ENCODE data around the gene LRRC75B. TPM values are rescaled to one million over a fixed set of nuclear protein-coding genes. Genes with fewer than 3 reads are reported as not detected.
"Not testable (repeated sequence)": the region's sequence is repeated elsewhere in the genome, so short reads cannot be mapped to it uniquely, and the experiment has no call there.

Gene LRRC75B
- total and polyA plus RNA-seq, 12 donors, result 1.5 to 48.3 (median 5.5) TPM

GRCh38 chr22:24603770-24604629 is 11.1 kb upstream of the LRRC75B start:
- H3K27me3 ChIP-seq; H3K9me3 ChIP-seq (replicated peaks in 1 of 3); H3K4me1 ChIP-seq (replicated peaks in 1 of 2); H3K27ac ChIP-seq; H3K36me3 ChIP-seq (replicated peaks in 1 of 2); DNase-seq; H3K4me3 ChIP-seq; intact Hi-C loops (cut with DNase I): not testable (repeated sequence)
- WGBS, 4 donors, result 41 to 58% (median 42%) methylated on average over 11 to 18 of the region's 18 CpGs

GRCh38 chr22:24602847-24603769 is 10.2 kb upstream of the LRRC75B start, which contains the start of gene GGT1:
GGT1 (plus strand) TSS chr22:24603193; CDS start chr22:24611082, 7,889 bp downstream.
- H3K9me3 ChIP-seq (replicated peaks in 1 of 3); H3K27me3 ChIP-seq; H3K36me3 ChIP-seq (replicated peaks in 1 of 2); H3K4me1 ChIP-seq (replicated peaks in 1 of 2); H3K4me3 ChIP-seq; H3K27ac ChIP-seq; DNase-seq; intact Hi-C loops (cut with DNase I): not testable (repeated sequence)
- 64 to 77% (median 75%) methylated on average over 8 to 22 of the region's 22 CpGs for WGBS, 4 donors

GRCh38 chr22:24602105-24602749 is 9.4 kb upstream of the LRRC75B start:
- DNase-seq; H3K27ac ChIP-seq; intact Hi-C loops (cut with DNase I); H3K4me1 ChIP-seq (replicated peaks in 1 of 2); H3K4me3 ChIP-seq; H3K27me3 ChIP-seq; H3K9me3 ChIP-seq (replicated peaks in 1 of 3); H3K36me3 ChIP-seq (replicated peaks in 1 of 2): not testable (repeated sequence)
- 84 to 90% (median 87%) methylated on average over 8 to 11 of the region's 11 CpGs for WGBS, 4 donors

DNA sequence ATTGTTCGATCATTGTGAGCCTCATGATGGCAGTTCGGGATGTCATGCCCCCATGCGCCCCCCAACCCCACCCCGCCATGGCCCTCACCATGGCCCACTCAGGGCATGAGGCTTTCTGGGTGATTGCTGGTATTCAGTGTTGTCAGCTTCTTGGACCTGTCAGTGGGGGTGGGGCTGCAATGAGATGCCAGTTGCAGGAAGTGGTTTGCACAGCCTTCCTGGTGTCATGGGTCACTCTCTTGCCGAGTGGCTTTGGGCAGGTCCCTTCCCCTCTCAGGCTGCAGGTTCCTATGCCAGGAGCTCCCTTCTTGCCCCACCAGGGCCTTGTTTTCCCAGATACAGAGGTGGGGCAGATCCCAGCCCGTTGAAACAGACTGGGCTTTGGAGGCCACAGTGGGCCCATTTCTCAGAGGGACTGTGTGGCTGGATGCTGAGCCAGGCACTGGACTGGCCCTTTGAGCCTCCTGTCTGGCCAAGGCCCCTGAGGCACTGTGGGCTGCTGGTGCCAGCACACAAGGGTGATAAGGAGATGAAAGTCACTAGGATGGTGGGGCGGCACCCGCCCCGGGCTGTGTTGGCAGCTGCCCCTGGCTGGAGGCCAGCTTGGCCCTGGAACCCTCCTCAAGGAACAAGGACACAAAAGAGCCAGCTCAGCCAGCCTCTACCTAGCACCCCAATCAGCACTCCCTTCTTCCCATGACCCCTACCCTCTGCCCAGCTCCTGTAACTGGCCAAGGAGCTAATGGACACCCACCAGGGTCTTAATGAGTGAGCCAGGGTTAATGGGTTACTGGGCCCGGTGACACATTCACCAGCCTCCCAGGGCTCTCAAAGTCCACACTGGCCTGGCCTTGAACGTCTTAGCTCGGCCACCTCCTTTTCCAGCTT is 8.6 kb upstream of the LRRC75B start:
- TF ChIP-seq POLR2A (IDR thresholded peaks at IDR 0.05) (no peak), CTCF (IDR thresholded peaks at IDR 0.05) (no peak)
- 54 to 70% (median 61%) methylated on average over 8 to 12 of the region's 12 CpGs for WGBS, 4 donors
- peaks cover 0 to 6% of the 10 kb centered on the region in 2 donors for H3K4me1 ChIP-seq (replicated peaks in 1 of 2)
- intact Hi-C loops (cut with DNase I), result no loop called here
- peak in 6 of 7 donors; percentile 74 to 81 (median 80) for DNase-seq
- no peak overlapping the region for H3K4me3 ChIP-seq
- no peaks in the 10 kb centered on the region for H3K36me3 ChIP-seq (replicated peaks in 1 of 2)
- H3K27me3 ChIP-seq, result no peaks in the 10 kb centered on the region
- H3K27ac ChIP-seq, result no peak overlapping the region
- H3K9me3 ChIP-seq (replicated peaks in 1 of 3), result no peaks in the 10 kb centered on the region

GRCh38 chr22:24599958-24600715 is 7.3 kb upstream of the LRRC75B start:
- H3K4me3 ChIP-seq; H3K9me3 ChIP-seq (replicated peaks in 1 of 3); DNase-seq; H3K27ac ChIP-seq; H3K27me3 ChIP-seq; intact Hi-C loops (cut with DNase I); H3K36me3 ChIP-seq (replicated peaks in 1 of 2); H3K4me1 ChIP-seq (replicated peaks in 1 of 2): not testable (repeated sequence)
- 60 to 92% (median 83%) methylated on average over 2 to 3 of the region's 3 CpGs for WGBS, 4 donors

All from adrenal gland (tissue), 12 donors.